Measurements from ENCODE around the gene LRRC75A. TPM values are rescaled to one million over a fixed set of nuclear protein-coding genes. Genes with fewer than 3 reads are reported as not detected.
"Not testable (repeated sequence)": the region's sequence is repeated elsewhere in the genome, so short reads cannot be mapped to it uniquely, and the experiment has no call there.

LRRC75A gene
- total RNA-seq, 4 donors from 2014 or later, result 0.11 to 0.38 TPM; not detected in 2

DNA sequence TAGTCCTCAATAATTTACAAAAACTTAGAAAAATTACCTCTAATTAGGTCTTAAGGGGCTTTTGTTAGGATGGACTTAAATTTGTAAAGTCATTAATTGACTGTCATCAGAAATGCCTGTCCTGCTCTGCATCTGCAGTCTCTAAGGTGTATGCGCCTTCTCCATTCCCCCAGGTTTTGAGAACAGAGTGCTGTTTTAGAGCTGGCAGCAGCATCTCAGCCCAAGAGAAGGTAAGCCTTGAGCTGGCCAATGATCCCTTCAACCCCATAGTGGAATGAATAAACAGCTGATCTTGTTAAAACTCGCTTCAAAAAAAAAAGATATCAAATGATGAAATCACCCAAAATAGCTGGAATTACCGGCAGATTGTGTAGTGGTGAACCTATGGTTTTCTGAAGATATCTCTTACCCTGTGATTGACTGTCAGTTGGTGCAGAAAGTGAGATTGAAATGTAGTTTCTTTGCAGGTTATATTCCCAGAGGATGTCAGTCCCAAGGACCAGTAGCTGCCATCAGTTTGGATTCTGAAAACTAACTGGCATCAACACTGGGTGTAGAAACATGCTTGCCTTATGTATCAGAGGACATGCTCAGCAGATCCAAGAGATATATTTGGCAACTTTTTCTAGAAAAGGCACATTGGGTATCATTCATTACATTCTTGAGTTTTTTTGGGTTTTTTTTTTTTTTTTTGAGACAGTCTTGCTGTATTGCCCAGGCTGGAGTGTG, 50.9 kb downstream of the LRRC75A start:
- Histone ChIP-seq H3K36me3 (peaks cover 19 to 54% (median 21%) of the 10 kb centered on the region in 3 donors), H3K4me3 (peak overlapping the region in 3 of 4 donors; percentile 76 to 88 (median 83)), H3K27me3 (no peaks in the 10 kb centered on the region), H3K9me3 (no peaks in the 10 kb centered on the region), H3K4me1 (peaks cover 26 to 74% (median 53%) of the 10 kb centered on the region in 3 donors), H3K27ac (peak overlapping the region in 3 of 4 donors; percentile 84 to 98 (median 90))
- intact Hi-C loops (cut with DNase I), result no loop called here
- TF ChIP-seq, protein P1, sequence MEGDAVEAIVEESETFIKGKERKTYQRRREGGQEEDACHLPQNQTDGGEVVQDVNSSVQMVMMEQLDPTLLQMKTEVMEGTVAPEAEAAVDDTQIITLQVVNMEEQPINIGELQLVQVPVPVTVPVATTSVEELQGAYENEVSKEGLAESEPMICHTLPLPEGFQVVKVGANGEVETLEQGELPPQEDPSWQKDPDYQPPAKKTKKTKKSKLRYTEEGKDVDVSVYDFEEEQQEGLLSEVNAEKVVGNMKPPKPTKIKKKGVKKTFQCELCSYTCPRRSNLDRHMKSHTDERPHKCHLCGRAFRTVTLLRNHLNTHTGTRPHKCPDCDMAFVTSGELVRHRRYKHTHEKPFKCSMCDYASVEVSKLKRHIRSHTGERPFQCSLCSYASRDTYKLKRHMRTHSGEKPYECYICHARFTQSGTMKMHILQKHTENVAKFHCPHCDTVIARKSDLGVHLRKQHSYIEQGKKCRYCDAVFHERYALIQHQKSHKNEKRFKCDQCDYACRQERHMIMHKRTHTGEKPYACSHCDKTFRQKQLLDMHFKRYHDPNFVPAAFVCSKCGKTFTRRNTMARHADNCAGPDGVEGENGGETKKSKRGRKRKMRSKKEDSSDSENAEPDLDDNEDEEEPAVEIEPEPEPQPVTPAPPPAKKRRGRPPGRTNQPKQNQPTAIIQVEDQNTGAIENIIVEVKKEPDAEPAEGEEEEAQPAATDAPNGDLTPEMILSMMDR (IDR thresholded peaks at IDR 0.05), result no peak
- TF ChIP-seq POLR2A (IDR thresholded peaks at IDR 0.05), result no peak
- WGBS, 2 donors, result 41 to 45% methylated on average over 3 of the region's 3 CpGs
- no peak for DNase-seq

DNA sequence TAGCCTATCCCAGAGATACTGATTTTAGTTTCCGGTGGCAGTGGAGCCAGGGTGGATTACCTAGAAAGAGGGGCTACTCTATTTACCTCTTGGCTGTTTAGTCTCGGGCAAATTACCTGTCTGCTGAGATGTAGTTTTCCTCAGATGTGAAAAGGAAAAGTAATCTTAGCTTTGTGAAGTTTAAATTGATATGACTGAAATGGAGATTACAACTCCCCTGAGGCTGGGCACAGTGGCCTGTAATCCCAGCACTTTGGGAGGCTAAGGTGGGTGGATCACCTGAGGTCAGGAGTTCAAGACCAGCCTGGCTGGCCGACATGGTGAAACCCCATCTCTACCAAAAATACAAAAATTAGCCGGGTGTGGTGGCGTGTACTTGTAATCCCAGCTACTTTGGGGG, 51.6 kb downstream of the LRRC75A start:
- H3K27me3 ChIP-seq; intact Hi-C loops (cut with DNase I); H3K9me3 ChIP-seq; DNase-seq: not testable (repeated sequence)
- Histone ChIP-seq H3K4me3 (peak overlapping the region; percentile 51 to 88 (median 80)), H3K27ac (peak overlapping the region; percentile 84 to 98 (median 90)), H3K4me1 (peaks cover 26 to 67% (median 49%) of the 10 kb centered on the region in 3 donors), H3K36me3 (peaks cover 19 to 48% (median 21%) of the 10 kb centered on the region in 3 donors)
- WGBS, 2 donors, result 19 to 33% methylated on average over 5 of the region's 5 CpGs

DNA sequence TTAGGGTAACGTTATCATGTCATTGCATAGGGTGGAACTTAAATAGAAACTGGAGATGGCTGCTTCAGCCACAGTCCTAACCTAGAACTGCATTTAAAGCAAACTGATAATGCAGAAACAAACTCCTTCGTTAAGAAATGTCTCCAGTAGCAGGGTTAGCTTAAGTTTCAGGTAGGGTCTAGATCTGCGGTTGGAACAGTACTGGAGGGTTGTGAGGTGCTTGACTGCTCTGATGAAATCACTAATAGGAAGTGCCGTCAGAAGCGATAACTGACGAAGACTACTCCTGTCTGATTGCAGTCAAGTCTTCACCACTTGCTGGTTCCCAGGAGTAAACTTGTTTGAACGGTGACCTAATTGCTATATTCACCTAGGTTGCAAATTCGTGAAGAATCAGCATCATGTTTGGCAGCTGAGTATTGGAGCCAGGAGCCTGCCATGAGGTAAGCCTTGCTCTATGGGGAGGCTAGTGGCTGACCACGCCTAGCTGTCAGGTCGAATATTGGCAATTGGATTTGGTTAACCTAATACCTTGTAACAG, 52.1 kb downstream of the LRRC75A start:
- H3K27me3 ChIP-seq, result no peaks in the 10 kb centered on the region
- intact Hi-C loops (cut with DNase I), result no loop called here
- 2 to 4% methylated on average over 8 to 10 of the region's 10 CpGs for WGBS, 2 donors
- no peak for DNase-seq
- H3K4me1 ChIP-seq, result peaks cover 26 to 63% (median 47%) of the 10 kb centered on the region in 3 donors
- TF ChIP-seq, protein P1 (IDR thresholded peaks at IDR 0.05), result no peak
- no peak for TF ChIP-seq POLR2A (IDR thresholded peaks at IDR 0.05)
- peaks cover 19 to 45% (median 21%) of the 10 kb centered on the region in 3 donors for H3K36me3 ChIP-seq
- peak overlapping the region; percentile 84 to 98 (median 90) for H3K27ac ChIP-seq
- H3K9me3 ChIP-seq, result no peaks in the 10 kb centered on the region
- peak overlapping the region; percentile 51 to 88 (median 80) for H3K4me3 ChIP-seq

DNA sequence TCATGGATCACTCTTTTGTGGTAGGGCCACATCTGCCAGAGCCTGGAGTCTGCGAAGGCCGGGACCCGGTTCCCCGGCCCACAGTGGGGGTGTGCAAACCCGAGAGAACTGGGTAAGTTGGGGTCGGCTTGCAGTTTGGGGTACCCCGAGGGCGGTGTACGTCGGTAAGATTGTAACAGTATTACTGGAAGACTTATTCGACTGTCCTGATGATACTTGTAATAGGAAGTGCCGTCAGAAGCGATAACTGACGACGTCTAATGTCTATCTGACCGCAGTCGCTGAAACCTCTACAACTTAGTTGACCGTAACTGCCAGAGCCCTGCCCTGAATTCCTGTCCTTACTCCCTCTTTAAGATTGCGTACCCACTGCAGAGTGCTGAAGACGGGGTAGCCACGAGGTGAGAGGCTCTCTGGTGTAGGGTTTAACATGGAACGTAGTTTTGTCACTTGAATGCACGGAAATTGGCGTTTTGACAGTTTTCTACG, 52.6 kb downstream of the LRRC75A start:
- Histone ChIP-seq H3K27me3 (no peaks in the 10 kb centered on the region), H3K4me3 (peak overlapping the region; percentile 51 to 88 (median 80)), H3K4me1 (peaks cover 26 to 57% (median 44%) of the 10 kb centered on the region in 3 donors), H3K27ac (peak overlapping the region; percentile 84 to 98 (median 90)), H3K36me3 (peaks cover 19 to 41% (median 21%) of the 10 kb centered on the region in 3 donors), H3K9me3 (no peaks in the 10 kb centered on the region)
- DNase-seq, result no peak
- intact Hi-C loops (cut with DNase I), result no loop called here
- TF ChIP-seq, protein P1 (IDR thresholded peaks at IDR 0.05), result no peak
- no peak for TF ChIP-seq POLR2A (IDR thresholded peaks at IDR 0.05)
- WGBS, 2 donors, result 0% methylated on average over 9 to 20 of the region's 25 CpGs

DNA sequence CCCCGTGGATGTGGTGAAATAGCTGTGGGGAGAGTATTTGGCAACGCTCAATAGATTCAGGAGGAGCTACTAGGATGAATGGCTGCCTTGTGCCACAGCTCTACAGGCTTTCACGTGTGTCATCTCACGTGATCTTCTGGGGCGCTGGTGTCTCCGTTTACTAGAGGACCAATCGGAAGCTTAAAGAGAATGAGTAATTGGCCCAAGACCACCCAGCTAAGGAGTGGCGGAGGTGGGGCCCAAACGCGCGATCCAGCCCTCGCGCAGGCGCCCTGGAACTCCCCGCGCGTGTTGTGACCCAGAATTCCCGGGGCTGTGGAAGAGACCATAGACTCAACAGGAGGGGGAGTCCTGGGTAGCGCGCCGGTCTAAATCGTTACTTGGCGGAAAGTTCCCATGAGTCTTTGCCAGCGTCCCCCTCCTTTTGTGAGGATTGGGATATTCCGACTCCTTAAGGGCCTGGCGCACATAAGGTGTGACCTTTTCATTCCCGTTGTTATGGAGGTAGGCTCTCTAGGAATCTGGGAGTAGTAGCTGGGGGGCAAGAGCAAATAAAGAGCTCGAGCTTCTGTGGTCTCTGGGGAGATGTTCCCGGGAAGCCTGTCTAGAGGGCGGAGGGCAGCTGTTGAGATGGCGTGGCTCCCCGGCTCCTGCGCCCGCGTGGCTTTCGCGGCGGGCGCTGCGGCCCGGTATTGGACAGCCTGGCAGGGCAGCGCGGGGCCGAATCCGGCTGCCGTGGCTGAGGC, 53.3 kb downstream of the LRRC75A start:
- H3K27ac ChIP-seq, result peak overlapping the region; percentile 84 to 98 (median 90)
- peaks cover 16 to 35% (median 19%) of the 10 kb centered on the region in 3 donors for H3K36me3 ChIP-seq
- peak overlapping the region; percentile 51 to 88 (median 80) for H3K4me3 ChIP-seq
- DNase-seq, result peak; percentile 78
- TF ChIP-seq, protein P1 (IDR thresholded peaks at IDR 0.05), result peak in 1 of 6 experiments; percentile 34
- peak in 3 of 4 donors; percentile 78 to 83 (median 79) for TF ChIP-seq POLR2A (IDR thresholded peaks at IDR 0.05)
- intact Hi-C loops (cut with DNase I), result no loop called here
- H3K27me3 ChIP-seq, result no peaks in the 10 kb centered on the region
- 0 to 1% methylated on average over 7 to 19 of the region's 46 CpGs for WGBS, 2 donors
- no peaks in the 10 kb centered on the region for H3K9me3 ChIP-seq
- peaks cover 26 to 51% (median 40%) of the 10 kb centered on the region in 3 donors for H3K4me1 ChIP-seq
